ENCODE results near the gene APBA3.

APBA3 gene

DNA sequence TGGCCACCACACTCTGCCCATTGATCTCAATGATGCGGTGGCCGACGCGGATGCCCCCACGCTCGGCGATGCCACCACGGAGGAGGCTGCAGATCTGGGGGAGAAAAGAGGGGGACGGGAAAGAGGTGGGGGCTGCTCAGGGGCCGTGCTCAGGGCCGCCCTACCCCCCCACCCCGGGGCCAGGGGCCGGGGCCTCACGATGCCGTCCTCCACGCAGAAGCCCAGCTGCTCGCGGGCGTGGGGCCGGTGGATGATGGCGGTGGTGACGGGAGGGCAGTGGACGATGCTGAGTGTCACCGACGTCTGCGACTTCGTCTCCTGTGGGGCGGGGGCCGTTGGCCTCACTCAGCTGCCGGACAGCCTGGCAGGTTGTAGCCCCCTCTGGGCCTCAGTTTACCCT is 10.3 kb downstream of the APBA3 start:
- no peaks in the 10 kb centered on the region for H3K9me3 ChIP-seq (ENCODE audit: insufficient read depth, low read length)
- no peak overlapping the region for H3K4me3 ChIP-seq (ENCODE audit: insufficient read length, low read depth)
- TF ChIP-seq ZNF274 (IDR thresholded peaks at IDR 0.05; ENCODE audit: low read depth, low read length) (no peak), YY1 (IDR thresholded peaks at IDR 0.05; ENCODE audit: insufficient read depth, insufficient read length) (no peak), SUZ12 (IDR thresholded peaks at IDR 0.05; ENCODE audit: extremely low read depth, insufficient read depth, insufficient read length) (no peak)
- no peaks in the 10 kb centered on the region for H3K4me1 ChIP-seq (ENCODE audit: insufficient read depth, insufficient read length)
- peaks cover 51% of the 10 kb centered on the region for H3K36me3 ChIP-seq (ENCODE audit: insufficient read depth, insufficient read length, low read length)
- no peaks in the 10 kb centered on the region for H3K27me3 ChIP-seq (ENCODE audit: insufficient read depth, insufficient read length)
- no peak for DNase-seq (ENCODE audit: low read depth, low spot score)
- H3K9ac ChIP-seq (ENCODE audit: insufficient read length, low read depth): no peak overlapping the region

DNA sequence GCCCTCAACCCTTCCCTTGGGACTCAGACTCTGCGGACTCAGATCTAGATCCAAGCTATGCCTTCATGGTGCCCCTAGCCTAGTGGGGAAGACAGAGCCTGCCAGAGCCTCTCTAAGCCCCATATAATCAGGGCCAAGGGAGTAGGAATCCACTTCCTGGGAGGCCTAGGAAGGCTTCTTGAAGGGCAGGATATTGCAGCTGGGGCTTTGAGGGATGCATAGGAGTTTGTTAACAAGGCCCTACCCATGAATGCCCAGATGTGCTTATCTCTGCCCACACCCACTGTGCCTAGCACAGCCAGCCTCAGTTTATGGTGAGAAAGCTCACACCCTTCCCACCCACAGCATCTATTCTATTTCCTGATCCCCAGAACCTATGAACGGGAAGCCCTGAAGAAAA is 11.3 kb downstream of the APBA3 start:
- Histone ChIP-seq H3K36me3 (ENCODE audit: insufficient read depth, insufficient read length, low read length) (peaks cover 51% of the 10 kb centered on the region), H3K9me3 (ENCODE audit: insufficient read depth, low read length) (no peaks in the 10 kb centered on the region), H3K9ac (ENCODE audit: insufficient read length, low read depth) (no peak overlapping the region), H3K4me1 (ENCODE audit: insufficient read depth, insufficient read length) (no peaks in the 10 kb centered on the region), H3K4me3 (ENCODE audit: insufficient read length, low read depth) (no peak overlapping the region), H3K27me3 (ENCODE audit: insufficient read depth, insufficient read length) (no peaks in the 10 kb centered on the region)
- no peak for DNase-seq (ENCODE audit: low read depth, low spot score)
- TF ChIP-seq ZNF274 (IDR thresholded peaks at IDR 0.05; ENCODE audit: low read depth, low read length): no peak
- TF ChIP-seq SUZ12 (IDR thresholded peaks at IDR 0.05; ENCODE audit: extremely low read depth, insufficient read depth, insufficient read length): no peak
- TF ChIP-seq YY1 (IDR thresholded peaks at IDR 0.05; ENCODE audit: insufficient read depth, insufficient read length): no peak

DNA sequence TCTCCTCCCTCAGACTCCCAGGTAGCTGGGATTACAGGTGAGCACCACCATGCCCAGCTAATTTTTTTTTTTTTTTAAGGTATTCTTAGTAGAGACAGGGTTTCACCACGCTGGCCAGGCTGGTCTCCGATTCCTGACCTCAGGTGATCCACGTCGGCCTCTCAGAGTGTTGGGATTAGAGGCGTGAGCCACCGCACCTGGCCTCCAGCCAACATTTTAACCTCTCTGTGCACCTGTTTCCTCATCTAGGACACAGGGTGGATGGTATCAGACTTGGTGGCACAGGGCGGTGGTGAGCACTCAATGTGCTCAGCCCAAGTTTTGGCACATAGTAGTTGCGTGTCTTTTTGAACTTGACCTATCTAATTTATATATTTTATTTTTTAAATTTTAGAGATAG is 12.5 kb downstream of the APBA3 start:
- no peaks in the 10 kb centered on the region for H3K4me1 ChIP-seq (ENCODE audit: insufficient read depth, insufficient read length)
- H3K36me3 ChIP-seq (ENCODE audit: insufficient read depth, insufficient read length, low read length): peaks cover 42% of the 10 kb centered on the region
- H3K4me3 ChIP-seq (ENCODE audit: insufficient read length, low read depth): no peak overlapping the region
- no peaks in the 10 kb centered on the region for H3K27me3 ChIP-seq (ENCODE audit: insufficient read depth, insufficient read length)
- H3K9me3 ChIP-seq (ENCODE audit: insufficient read depth, low read length): no peaks in the 10 kb centered on the region
- DNase-seq (ENCODE audit: low read depth, low spot score): no peak
- no peak for TF ChIP-seq ZNF274 (IDR thresholded peaks at IDR 0.05; ENCODE audit: low read depth, low read length)
- TF ChIP-seq YY1 (IDR thresholded peaks at IDR 0.05; ENCODE audit: insufficient read depth, insufficient read length): no peak
- TF ChIP-seq SUZ12 (IDR thresholded peaks at IDR 0.05; ENCODE audit: extremely low read depth, insufficient read depth, insufficient read length): no peak
- H3K9ac ChIP-seq (ENCODE audit: insufficient read length, low read depth): no peak overlapping the region

DNA sequence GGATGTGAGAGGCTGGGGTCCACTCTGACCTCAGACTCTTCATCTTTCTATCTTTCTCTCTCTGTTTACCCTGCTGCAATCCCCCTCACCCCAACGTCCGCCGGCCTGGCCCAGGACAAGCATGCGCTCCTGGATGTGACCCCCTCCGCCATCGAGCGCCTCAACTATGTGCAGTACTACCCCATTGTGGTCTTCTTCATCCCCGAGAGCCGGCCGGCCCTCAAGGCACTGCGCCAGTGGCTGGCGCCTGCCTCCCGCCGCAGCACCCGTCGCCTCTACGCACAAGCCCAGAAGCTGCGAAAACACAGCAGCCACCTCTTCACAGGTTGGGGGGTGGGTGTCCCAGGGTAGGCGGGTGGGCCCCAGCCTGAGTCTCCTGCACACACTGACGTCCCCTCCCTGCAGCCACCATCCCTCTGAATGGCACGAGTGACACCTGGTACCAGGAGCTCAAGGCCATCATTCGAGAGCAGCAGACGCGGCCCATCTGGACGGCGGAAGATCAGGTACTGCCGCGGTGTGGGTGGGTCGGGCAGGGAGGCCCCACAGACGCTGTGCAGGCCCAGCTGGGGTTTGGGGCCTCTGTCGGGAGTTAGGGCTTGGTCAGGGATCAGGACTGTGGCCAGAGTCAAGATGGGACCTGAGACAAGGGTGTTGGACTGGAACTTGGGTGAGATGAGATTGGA is 15.0 kb downstream of the APBA3 start:
- H3K36me3 ChIP-seq (ENCODE audit: insufficient read depth, insufficient read length, low read length): peaks cover 24% of the 10 kb centered on the region
- H3K27me3 ChIP-seq (ENCODE audit: insufficient read depth, insufficient read length): no peaks in the 10 kb centered on the region
- no peaks in the 10 kb centered on the region for H3K4me1 ChIP-seq (ENCODE audit: insufficient read depth, insufficient read length)
- no peak overlapping the region for H3K9ac ChIP-seq (ENCODE audit: insufficient read length, low read depth)
- H3K4me3 ChIP-seq (ENCODE audit: insufficient read length, low read depth): no peak overlapping the region
- no peaks in the 10 kb centered on the region for H3K9me3 ChIP-seq (ENCODE audit: insufficient read depth, low read length)
- no peak for DNase-seq (ENCODE audit: low read depth, low spot score)
- TF ChIP-seq YY1 (IDR thresholded peaks at IDR 0.05; ENCODE audit: insufficient read depth, insufficient read length) (no peak), SUZ12 (IDR thresholded peaks at IDR 0.05; ENCODE audit: extremely low read depth, insufficient read depth, insufficient read length) (no peak), ZNF274 (IDR thresholded peaks at IDR 0.05; ENCODE audit: low read depth, low read length) (no peak)

GRCh38 chr19:3745363-3746045 is 16.0 kb downstream of the APBA3 start:
- no peak overlapping the region for H3K4me3 ChIP-seq (ENCODE audit: insufficient read length, low read depth)
- DNase-seq (ENCODE audit: low read depth, low spot score): no peak
- H3K27me3 ChIP-seq (ENCODE audit: insufficient read depth, insufficient read length): no peaks in the 10 kb centered on the region
- H3K9me3 ChIP-seq (ENCODE audit: insufficient read depth, low read length): no peaks in the 10 kb centered on the region
- no peak for TF ChIP-seq SUZ12 (IDR thresholded peaks at IDR 0.05; ENCODE audit: extremely low read depth, insufficient read depth, insufficient read length)
- TF ChIP-seq YY1 (IDR thresholded peaks at IDR 0.05; ENCODE audit: insufficient read depth, insufficient read length): no peak
- TF ChIP-seq ZNF274 (IDR thresholded peaks at IDR 0.05; ENCODE audit: low read depth, low read length): no peak
- H3K9ac ChIP-seq (ENCODE audit: insufficient read length, low read depth): no peak overlapping the region
- no peaks in the 10 kb centered on the region for H3K4me1 ChIP-seq (ENCODE audit: insufficient read depth, insufficient read length)
- peaks cover 14% of the 10 kb centered on the region for H3K36me3 ChIP-seq (ENCODE audit: insufficient read depth, insufficient read length, low read length)

- no peak for TF ChIP-seq YY1 (IDR thresholded peaks at IDR 0.05; ENCODE audit: insufficient read depth, insufficient read length)
- DNase-seq (ENCODE audit: low read depth, low spot score): no peak
- Histone ChIP-seq H3K4me3 (ENCODE audit: insufficient read length, low read depth) (no peak overlapping the region), H3K9ac (ENCODE audit: insufficient read length, low read depth) (no peak overlapping the region), H3K36me3 (ENCODE audit: insufficient read depth, insufficient read length, low read length) (no peaks in the 10 kb centered on the region), H3K4me1 (ENCODE audit: insufficient read depth, insufficient read length) (no peaks in the 10 kb centered on the region), H3K27me3 (ENCODE audit: insufficient read depth, insufficient read length) (no peaks in the 10 kb centered on the region), H3K9me3 (ENCODE audit: insufficient read depth, low read length) (no peaks in the 10 kb centered on the region)
Observed at GRCh38 chr19:3743486-3743885, 18.0 kb downstream of the APBA3 start.

DNA sequence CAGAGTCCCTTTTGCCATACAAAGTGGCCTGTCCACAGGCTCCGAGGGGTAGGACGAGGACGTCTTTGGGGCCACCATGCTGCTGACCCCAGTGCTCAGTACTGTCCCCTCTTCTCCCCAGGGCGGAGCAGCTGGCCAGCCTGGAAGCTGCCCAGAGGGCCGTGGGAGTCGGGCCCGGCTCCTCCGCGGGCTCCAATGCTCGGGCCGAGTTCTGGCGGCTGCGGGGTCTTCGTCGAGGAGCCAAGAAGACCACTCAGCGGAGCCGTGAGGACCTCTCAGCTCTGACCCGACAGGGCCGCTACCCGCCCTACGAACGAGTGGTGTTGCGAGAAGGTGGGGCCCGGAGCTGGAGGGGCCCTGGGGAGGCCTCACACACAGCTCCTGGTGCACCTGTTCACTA is 21.1 kb downstream of the APBA3 start:
- Histone ChIP-seq H3K9me3 (ENCODE audit: insufficient read depth, low read length) (no peaks in the 10 kb centered on the region), H3K27me3 (ENCODE audit: insufficient read depth, insufficient read length) (no peaks in the 10 kb centered on the region), H3K4me3 (ENCODE audit: insufficient read length, low read depth) (no peak overlapping the region), H3K9ac (ENCODE audit: insufficient read length, low read depth) (no peak overlapping the region), H3K36me3 (ENCODE audit: insufficient read depth, insufficient read length, low read length) (no peaks in the 10 kb centered on the region), H3K4me1 (ENCODE audit: insufficient read depth, insufficient read length) (no peaks in the 10 kb centered on the region)
- no peak for DNase-seq (ENCODE audit: low read depth, low spot score)
- TF ChIP-seq ZNF274 (IDR thresholded peaks at IDR 0.05; ENCODE audit: low read depth, low read length) (no peak), YY1 (IDR thresholded peaks at IDR 0.05; ENCODE audit: insufficient read depth, insufficient read length) (no peak), SUZ12 (IDR thresholded peaks at IDR 0.05; ENCODE audit: extremely low read depth, insufficient read depth, insufficient read length) (no peak)

Measured in NT2/D1 (cell line).